Testis (tissue), 3 donors: ENCODE measurements around the gene ATP12A. TPM values are rescaled to one million over a fixed set of nuclear protein-coding genes. Genes with fewer than 3 reads are reported as not detected.

Source experiments
- DNase-seq: peaks from one replicate; pipeline ENCODE4 v3.0.0-alpha.2; 2019
- H3K27ac ChIP-seq, 2 donors: fragments of 200-600 bp; sonication (generic); one replicate each; pipeline ENCODE4 v1.5.1; 2019
- H3K27me3 ChIP-seq: fragments of 200-600 bp; sonication (generic); one replicate; pipeline ENCODE4 v1.5.1; 2019
- H3K36me3 ChIP-seq: fragments of 200-600 bp; sonication (generic); one replicate; pipeline ENCODE4 v1.5.1; 2017; ENCODE audit warnings: low read depth; ENCODE audit errors: missing control alignments
- H3K4me1 ChIP-seq: fragments of 200-600 bp; sonication (generic); one replicate; pipeline ENCODE4 v1.5.1; 2019
- H3K4me3 ChIP-seq, 2 donors: fragments of 200-600 bp; sonication (generic); one replicate each; pipeline ENCODE4 v1.5.1; 2017 to 2019
- H3K9me3 ChIP-seq: fragments of 200-600 bp; sonication (generic); one replicate; pipeline ENCODE4 v1.5.1; 2017
- POLR2A ChIP-seq: fragments of 450-650 bp; IDR thresholded peaks from one replicate; pipeline ENCODE4 v1.6.1; 2017; ENCODE audit warnings: antibody characterized with exemption, mild to moderate bottlenecking, moderate library complexity
- WGBS, 2 donors: methylation state at CpG; one replicate each; pipeline ENCODE4 v1.1.5; 2018; 5-methylcytosine and 5-hydroxymethylcytosine counted together
- intact Hi-C: fragments of 100-400 bp; cut with DNase I; formaldehyde crosslinking; loops from one replicate; pipeline ENCODE4 v1.15.1; 2023; ENCODE audit warnings: low total_unique reads
- polyA plus RNA-seq: library from polyadenylated mRNA; stranded (reverse); fragments of 350-450 nt; fragmentation: Illumina TruSeq; extraction: RNeasy Lipid Tissue Mini Kit (QIAGEN cat#74804); gene quantifications from one replicate; pipeline ENCODE4 v1.2.3, GENCODE V29; 2014; ENCODE audit warnings: low read depth, low replicate concordance; ENCODE audit not compliant: insufficient read depth
- total RNA-seq, 2 donors: library from RNA; depleted of rRNA; stranded (reverse); fragments of >200 nt; gene quantifications; one replicate each; pipeline ENCODE4 v1.2.3, GENCODE V29; 2016
- TF ChIP-seq, protein P1 (sequence below), 3 experiments: fragments of 450-650 bp in 2 of 3; fragments of 200-600 bp in 1 of 3; sonication (generic) in 1 of 3; IDR thresholded peaks; one replicate each; pipeline ENCODE4 v1.5.1; 2016 to 2019; ENCODE audit warnings: antibody characterized with exemption in 3 of 3, mild to moderate bottlenecking in 2 of 3, moderate library complexity in 1 of 3

The ATP12A gene
- total and polyA plus RNA-seq, 3 donors from 2014 or later = 0.94 to 1.6 (median 1.2) TPM

DNA sequence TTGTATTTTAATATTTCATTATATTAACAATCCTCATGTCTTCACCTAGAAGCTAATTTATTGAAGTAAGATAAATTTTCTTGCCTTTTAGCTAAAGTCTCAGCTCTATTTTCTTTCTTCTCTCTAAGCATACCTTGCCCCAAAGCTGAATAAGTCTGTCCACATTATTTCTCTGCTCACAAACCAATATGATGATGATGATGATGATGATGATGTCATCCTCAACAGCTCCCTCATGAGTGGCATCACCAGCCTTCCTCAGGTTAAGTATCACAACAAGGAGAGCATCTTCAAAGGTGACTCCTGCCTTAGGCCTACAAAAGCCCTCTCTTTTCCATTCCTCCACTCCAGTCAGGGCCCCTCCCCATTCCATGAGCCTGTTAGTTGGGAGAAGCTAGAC is 31.9 kb upstream of the ATP12A start:
- TF ChIP-seq POLR2A = no peak
- TF ChIP-seq, protein P1, sequence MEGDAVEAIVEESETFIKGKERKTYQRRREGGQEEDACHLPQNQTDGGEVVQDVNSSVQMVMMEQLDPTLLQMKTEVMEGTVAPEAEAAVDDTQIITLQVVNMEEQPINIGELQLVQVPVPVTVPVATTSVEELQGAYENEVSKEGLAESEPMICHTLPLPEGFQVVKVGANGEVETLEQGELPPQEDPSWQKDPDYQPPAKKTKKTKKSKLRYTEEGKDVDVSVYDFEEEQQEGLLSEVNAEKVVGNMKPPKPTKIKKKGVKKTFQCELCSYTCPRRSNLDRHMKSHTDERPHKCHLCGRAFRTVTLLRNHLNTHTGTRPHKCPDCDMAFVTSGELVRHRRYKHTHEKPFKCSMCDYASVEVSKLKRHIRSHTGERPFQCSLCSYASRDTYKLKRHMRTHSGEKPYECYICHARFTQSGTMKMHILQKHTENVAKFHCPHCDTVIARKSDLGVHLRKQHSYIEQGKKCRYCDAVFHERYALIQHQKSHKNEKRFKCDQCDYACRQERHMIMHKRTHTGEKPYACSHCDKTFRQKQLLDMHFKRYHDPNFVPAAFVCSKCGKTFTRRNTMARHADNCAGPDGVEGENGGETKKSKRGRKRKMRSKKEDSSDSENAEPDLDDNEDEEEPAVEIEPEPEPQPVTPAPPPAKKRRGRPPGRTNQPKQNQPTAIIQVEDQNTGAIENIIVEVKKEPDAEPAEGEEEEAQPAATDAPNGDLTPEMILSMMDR (IDR thresholded peaks at IDR 0.05) = no peak
- Histone ChIP-seq H3K9me3 (no peaks in the 10 kb centered on the region), H3K27me3 (no peaks in the 10 kb centered on the region), H3K4me1 (no peaks in the 10 kb centered on the region), H3K4me3 (no peak overlapping the region), H3K36me3 (no peaks in the 10 kb centered on the region), H3K27ac (no peak overlapping the region)
- DNase-seq = no peak
- intact Hi-C loops = no loop called here

DNA sequence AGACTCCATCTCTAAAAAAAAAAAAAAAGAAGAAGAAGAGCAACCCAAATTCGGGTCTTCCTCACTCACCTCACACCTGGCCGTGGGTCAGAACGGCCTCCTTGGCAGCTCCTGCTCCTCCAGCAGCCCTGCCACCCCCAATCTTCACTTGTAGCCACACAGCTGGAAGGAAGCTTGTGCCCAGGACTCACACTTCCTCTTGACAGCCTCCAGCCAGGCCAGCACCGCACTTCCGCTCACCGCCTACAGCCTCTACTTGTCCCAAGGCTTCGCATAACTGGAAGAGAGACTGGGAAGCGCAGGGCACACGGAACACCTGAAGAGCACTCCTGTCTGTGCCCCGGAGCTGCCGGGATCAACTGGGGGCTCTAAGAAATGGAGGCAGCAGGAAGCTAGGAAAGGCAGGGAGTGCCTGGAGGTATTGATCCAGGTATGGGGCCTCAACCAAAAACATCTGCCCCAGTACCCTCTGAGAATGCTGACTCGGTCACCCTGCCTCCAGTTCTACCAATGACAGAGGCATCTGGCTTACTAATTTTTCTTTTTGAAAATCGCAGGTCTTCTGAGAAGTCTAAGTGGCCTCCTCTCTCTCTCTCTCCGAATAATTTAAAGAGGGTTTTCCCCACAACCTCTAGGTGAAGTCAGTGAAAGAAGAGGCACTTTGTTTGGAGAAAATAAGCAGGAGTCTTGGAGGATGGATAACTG is 31.1 kb upstream of the ATP12A start:
- H3K9me3 ChIP-seq = no peaks in the 10 kb centered on the region
- H3K36me3 ChIP-seq = no peaks in the 10 kb centered on the region
- WGBS, 2 donors = 85 to 90% methylated on average over 14 of the region's 14 CpGs
- H3K27me3 ChIP-seq = no peaks in the 10 kb centered on the region
- no peak overlapping the region for H3K27ac ChIP-seq
- no peak for DNase-seq
- TF ChIP-seq POLR2A = no peak
- TF ChIP-seq, protein P1 (IDR thresholded peaks at IDR 0.05) = no peak
- H3K4me1 ChIP-seq = no peaks in the 10 kb centered on the region
- no peak overlapping the region for H3K4me3 ChIP-seq
- intact Hi-C loops = no loop called here

DNA sequence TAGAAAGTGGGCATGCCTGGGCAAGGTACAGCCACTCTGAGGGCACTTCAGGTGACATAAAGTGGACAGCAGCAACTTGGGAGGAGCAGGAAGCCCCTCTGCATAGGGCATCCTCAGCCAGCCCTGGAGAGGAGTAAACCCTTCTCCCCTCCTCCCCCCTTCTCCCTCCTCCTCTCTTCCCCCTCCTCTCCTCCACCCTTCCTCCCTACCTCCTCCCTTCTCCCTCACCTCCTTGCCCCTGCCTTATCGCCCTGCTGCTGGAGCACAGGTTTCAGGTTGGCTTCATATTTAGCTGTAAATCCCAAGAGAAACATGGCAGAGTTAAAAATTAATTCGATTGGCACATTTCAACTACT is 30.5 kb upstream of the ATP12A start:
- Histone ChIP-seq H3K4me1 (no peaks in the 10 kb centered on the region), H3K27ac (no peak overlapping the region), H3K9me3 (no peaks in the 10 kb centered on the region), H3K36me3 (no peaks in the 10 kb centered on the region), H3K27me3 (no peaks in the 10 kb centered on the region), H3K4me3 (no peak overlapping the region)
- DNase-seq = no peak
- intact Hi-C loops = no loop called here
- no peak for TF ChIP-seq POLR2A
- TF ChIP-seq, protein P1 (IDR thresholded peaks at IDR 0.05) = no peak
- 75 to 82% methylated on average over 2 of the region's 2 CpGs for WGBS, 2 donors

DNA sequence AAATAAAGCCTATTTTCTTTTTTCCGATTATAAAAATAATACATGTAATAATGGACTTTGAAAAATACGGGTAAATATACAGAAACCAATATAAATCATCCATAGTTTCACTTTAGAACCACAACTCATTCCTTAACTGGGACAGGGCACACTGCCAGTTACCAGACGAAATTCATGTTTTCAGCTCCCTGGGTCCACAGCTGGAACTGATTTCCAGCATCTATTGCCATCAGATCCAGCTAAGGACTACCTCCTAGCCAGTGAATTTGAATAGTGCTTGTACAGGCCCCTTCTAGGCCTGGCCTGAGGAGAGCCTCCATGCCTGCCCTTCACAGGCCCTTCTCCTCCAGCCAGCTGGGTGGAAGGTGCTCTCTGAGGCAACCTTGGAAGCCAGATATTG is 30.0 kb upstream of the ATP12A start:
- intact Hi-C loops = no loop called here
- no peak for TF ChIP-seq POLR2A
- TF ChIP-seq, protein P1 (IDR thresholded peaks at IDR 0.05) = no peak
- Histone ChIP-seq H3K4me1 (no peaks in the 10 kb centered on the region), H3K4me3 (no peak overlapping the region), H3K36me3 (no peaks in the 10 kb centered on the region), H3K9me3 (no peaks in the 10 kb centered on the region), H3K27me3 (no peaks in the 10 kb centered on the region), H3K27ac (no peak overlapping the region)
- DNase-seq = no peak
- 65 to 70% methylated on average over 3 of the region's 3 CpGs for WGBS, 2 donors

DNA sequence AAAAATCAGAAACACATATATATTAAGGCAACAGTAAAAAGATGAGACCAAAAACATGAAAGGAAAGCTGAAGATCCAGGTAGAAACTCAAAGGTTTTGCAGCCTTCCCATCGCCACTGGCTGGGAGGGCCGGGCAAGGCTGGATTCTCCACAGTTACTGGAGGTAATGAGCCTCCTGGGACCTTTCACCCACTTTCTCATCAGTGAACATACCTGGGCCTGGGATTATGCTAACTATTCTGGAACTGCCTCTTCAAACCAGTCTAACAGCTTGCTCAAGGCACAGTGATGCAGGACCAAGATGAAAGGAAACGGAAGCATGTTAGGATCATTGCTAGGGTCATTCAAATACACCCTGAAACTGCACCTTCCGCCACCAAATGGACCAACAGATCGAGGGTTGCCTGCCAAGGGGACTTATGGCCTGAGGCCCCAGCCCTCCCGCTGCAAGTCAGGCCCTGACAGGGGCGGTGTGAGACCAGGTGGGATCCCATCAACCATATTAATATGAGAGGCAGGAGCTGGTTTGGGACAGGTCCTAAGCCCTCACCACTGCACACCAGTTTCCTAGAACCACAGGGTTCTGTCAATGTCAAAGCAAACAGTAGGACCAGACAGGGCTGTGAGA is 28.4 kb upstream of the ATP12A start:
- no peak overlapping the region for H3K27ac ChIP-seq
- no peak for DNase-seq
- intact Hi-C loops = no loop called here

More for the DNA sequence above, 28.4 kb upstream of the ATP12A start:
- no peak for TF ChIP-seq POLR2A
- TF ChIP-seq, protein P1 (IDR thresholded peaks at IDR 0.05) = no peak
- H3K27me3 ChIP-seq = no peaks in the 10 kb centered on the region
- H3K4me1 ChIP-seq = no peaks in the 10 kb centered on the region
- WGBS, 2 donors = 84 to 87% methylated on average over 7 of the region's 7 CpGs
- H3K4me3 ChIP-seq = no peak overlapping the region
- no peaks in the 10 kb centered on the region for H3K36me3 ChIP-seq
- no peaks in the 10 kb centered on the region for H3K9me3 ChIP-seq
